Measurements from ENCODE around the gene METAP1D. TPM values are rescaled to one million over a fixed set of nuclear protein-coding genes. Genes with fewer than 3 reads are reported as not detected.

METAP1D gene
- total and polyA plus RNA-seq, 2 of the 4 experiments (the other 2 are of a cell fraction) = 3.4 to 5.5 TPM

DNA sequence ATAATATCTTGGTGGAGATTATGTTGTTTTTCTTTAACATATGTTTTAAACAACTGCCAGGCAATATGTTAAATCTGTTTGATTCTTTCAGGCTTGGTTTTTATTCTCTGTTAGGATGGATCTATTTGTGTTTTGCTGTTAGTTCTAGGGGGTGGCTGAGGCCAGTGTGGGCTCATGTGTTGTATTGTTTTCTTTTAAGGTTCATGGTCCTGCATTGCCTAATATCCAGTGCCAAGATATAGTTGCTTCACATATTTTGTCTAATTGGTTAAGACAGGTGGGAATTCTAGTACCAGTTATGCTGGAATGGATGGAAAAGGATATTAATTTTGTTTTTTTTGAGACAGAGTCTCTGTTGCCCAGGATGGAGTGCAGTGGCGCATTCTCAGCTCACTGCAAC is 7.6 kb downstream of the METAP1D start:
- Histone ChIP-seq H3K23ac (ENCODE audit: low read depth, low read length) (no peak overlapping the region), H2BK120ac (ENCODE audit: low read depth, low read length) (no peak overlapping the region), H2AK5ac (ENCODE audit: low read depth, low read length) (no peak overlapping the region), H4K20me1 (ENCODE audit: insufficient read depth, low read length) (no peaks in the 10 kb centered on the region; the same call in 1 of the 2 replicates), H3K36me3 (ENCODE audit: control insufficient read depth, insufficient read depth, low read length) (no peaks in the 10 kb centered on the region), H2BK5ac (ENCODE audit: low read depth, low read length, poor library complexity, severe bottlenecking) (no peak overlapping the region), H4K5ac (ENCODE audit: low read depth, low read length) (no peak overlapping the region), H4K8ac (ENCODE audit: low read depth in 2 of 2, low read length in 2 of 2) (no peak overlapping the region), H2BK20ac (ENCODE audit: low read depth, low read length) (no peak overlapping the region), H3K27ac (ENCODE audit: insufficient read depth, low read length) (no peak overlapping the region), H3K4ac (ENCODE audit: low read depth, low read length) (no peak overlapping the region), H3K4me3 (ENCODE audit: insufficient read depth, low read depth, low read length) (no peak overlapping the region), H3K9ac (ENCODE audit: low read depth, low read length) (no peak overlapping the region), H3K14ac (replicated peaks; ENCODE audit: low read depth, low read length) (no peak overlapping the region), H2AFZ (replicated peaks; ENCODE audit: low read length, poor library complexity) (no peak overlapping the region), H2BK15ac (ENCODE audit: low read depth, low read length) (no peak overlapping the region), H3K56ac (ENCODE audit: extremely low read depth, insufficient read depth, low read length) (no peak overlapping the region), H3K27me3 (ENCODE audit: control insufficient read depth, insufficient read depth, low read length) (no peaks in the 10 kb centered on the region), H3K4me2 (ENCODE audit: low read depth, low read length) (no peak overlapping the region), H3K4me1 (ENCODE audit: control insufficient read depth, insufficient read depth, low read length) (no peaks in the 10 kb centered on the region), H2AK9ac (replicated peaks; ENCODE audit: low read depth, low read length, poor library complexity) (no peak overlapping the region), H4K91ac (ENCODE audit: insufficient read depth, low read depth, low read length) (no peak overlapping the region), H3K9me1 (ENCODE audit: insufficient read depth, low read length) (no peaks in the 10 kb centered on the region), H3K18ac (ENCODE audit: low read depth, low read length) (no peak overlapping the region), H3K9me3 (ENCODE audit: control insufficient read depth, insufficient read depth, low read length) (no peaks in the 10 kb centered on the region), H3K79me1 (ENCODE audit: low read depth in 1 of 2, low read length in 2 of 2) (peaks cover 4% of the 10 kb centered on the region in 2 experiments; a peak in 3 of 4 replicates)
- no TSS peak for BruUV-seq (replicated peaks)
- intact Hi-C loops (cut with micrococcal nuclease) = no loop called here
- dilution Hi-C loops (cut with HindIII; ENCODE audit: low sequenced_read_pairs, unreplicated experiment) = no loop called here
- CTCF ChIA-PET = interaction anchor here (0.7 kb wide), 1 partner anchor 39 kb away, joined by 3 read pairs; no protein-coding TSS in a partner anchor
- POLR2A ChIA-PET (ENCODE audit: unreplicated experiment) = no interaction called here
- ATAC-seq (ENCODE audit: low read depth) = no peak
- DNase-seq = no peak
- TF ChIP-seq, protein P1, sequence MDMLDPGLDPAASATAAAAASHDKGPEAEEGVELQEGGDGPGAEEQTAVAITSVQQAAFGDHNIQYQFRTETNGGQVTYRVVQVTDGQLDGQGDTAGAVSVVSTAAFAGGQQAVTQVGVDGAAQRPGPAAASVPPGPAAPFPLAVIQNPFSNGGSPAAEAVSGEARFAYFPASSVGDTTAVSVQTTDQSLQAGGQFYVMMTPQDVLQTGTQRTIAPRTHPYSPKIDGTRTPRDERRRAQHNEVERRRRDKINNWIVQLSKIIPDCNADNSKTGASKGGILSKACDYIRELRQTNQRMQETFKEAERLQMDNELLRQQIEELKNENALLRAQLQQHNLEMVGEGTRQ (IDR thresholded peaks at IDR 0.05; ENCODE audit: low read depth, low read length) = no peak
- TF ChIP-seq CHD1 (IDR thresholded peaks at IDR 0.05; ENCODE audit: low read depth, low read length) (no peak), RFX5 (IDR thresholded peaks at IDR 0.05; ENCODE audit: low read depth, low read length) (no peak), NFE2L2 (IDR thresholded peaks at IDR 0.05; ENCODE audit: low read depth, low read length) (no peak), POLR2A (IDR thresholded peaks at IDR 0.05; ENCODE audit: low read depth, low read length) (no peak), CEBPB (IDR thresholded peaks at IDR 0.05; ENCODE audit: low read depth, low read length) (no peak), MXI1 (IDR thresholded peaks at IDR 0.05; ENCODE audit: borderline replicate concordance, low read depth, low read length) (no peak), FOS (IDR thresholded peaks at IDR 0.05; ENCODE audit: low read depth, low read length) (no peak), MAZ (IDR thresholded peaks at IDR 0.05; ENCODE audit: borderline replicate concordance, low read depth, low read length) (no peak), MAFK (IDR thresholded peaks at IDR 0.05; ENCODE audit: low read depth, low read length) (no peak)
- TF ChIP-seq, protein P2, sequence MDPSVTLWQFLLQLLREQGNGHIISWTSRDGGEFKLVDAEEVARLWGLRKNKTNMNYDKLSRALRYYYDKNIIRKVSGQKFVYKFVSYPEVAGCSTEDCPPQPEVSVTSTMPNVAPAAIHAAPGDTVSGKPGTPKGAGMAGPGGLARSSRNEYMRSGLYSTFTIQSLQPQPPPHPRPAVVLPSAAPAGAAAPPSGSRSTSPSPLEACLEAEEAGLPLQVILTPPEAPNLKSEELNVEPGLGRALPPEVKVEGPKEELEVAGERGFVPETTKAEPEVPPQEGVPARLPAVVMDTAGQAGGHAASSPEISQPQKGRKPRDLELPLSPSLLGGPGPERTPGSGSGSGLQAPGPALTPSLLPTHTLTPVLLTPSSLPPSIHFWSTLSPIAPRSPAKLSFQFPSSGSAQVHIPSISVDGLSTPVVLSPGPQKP (IDR thresholded peaks at IDR 0.05; ENCODE audit: borderline replicate concordance, low read depth, low read length) = no peak
- WGBS, 2 experiments (ENCODE audit: extremely low coverage in 2 of 2, insufficient read length in 1 of 2) = no CpG with 5 or more reads among the region's 1 CpG
- in situ Hi-C loops (cut with MboI; ENCODE audit: low sequenced_read_pairs) = no loop called here
